H1 (cell line): ENCODE measurements around the gene SLC38A2. TPM values are rescaled to one million over a fixed set of nuclear protein-coding genes. Genes with fewer than 3 reads are reported as not detected.

ENCODE experiments used
- CBX5 ChIP-seq: fragments of 300-800, 300-1000 bp; sonication (generic); IDR thresholded peaks from 2 replicates; pipeline ENCODE4 v1.7.1; 2016; ENCODE audit warnings: antibody characterized with exemption, low read length, low read depth
- CBX8 ChIP-seq: fragments of 300-800, 300-1000 bp; sonication (generic); IDR thresholded peaks from 2 replicates; pipeline ENCODE4 v1.7.1; 2016; ENCODE audit warnings: low read depth, low read length, borderline replicate concordance
- CHD2 ChIP-seq: IDR thresholded peaks from 2 replicates; pipeline ENCODE4 v1.6.1; 2012; ENCODE audit warnings: low read length, improper control_type of control experiment
- GABPA ChIP-seq: IDR thresholded peaks from 2 replicates; pipeline ENCODE4 v1.6.1; 2011; ENCODE audit warnings: mild to moderate bottlenecking, low read length, moderate library complexity, borderline replicate concordance; ENCODE audit not compliant: insufficient read depth
- PHF8 ChIP-seq: fragments of 200-600 bp; sonication (generic); conservative IDR thresholded peaks from 2 replicates; pipeline ENCODE4 v1.7.1; 2012; ENCODE audit warnings: low read depth, mild to moderate bottlenecking, inconsistent platforms, low read length, moderate library complexity
- POLR2A ChIP-seq, 2 experiments: IDR thresholded peaks; 1 replicate in 1 of 2; 2 replicates in 1 of 2; pipeline ENCODE4 v1.6.1; 2011; ENCODE audit warnings: low read depth in 2 of 2, low read length in 2 of 2, mild to moderate bottlenecking in 2 of 2; ENCODE audit errors: control extremely low read depth in 1 of 2
- POU5F1 ChIP-seq: IDR thresholded peaks from 2 replicates; pipeline ENCODE4 v1.6.1; 2011; ENCODE audit warnings: low read depth, mild to moderate bottlenecking, low read length, moderate library complexity
- RNF2 ChIP-seq: fragments of 200-900, 300-1000 bp; sonication (generic); IDR thresholded peaks from 2 replicates; pipeline ENCODE4 v1.7.1; 2016; ENCODE audit warnings: borderline replicate concordance, low read depth, mild to moderate bottlenecking, antibody characterized with exemption, low read length; ENCODE audit not compliant: poor library complexity, severe bottlenecking; ENCODE audit errors: missing control alignments
- SIN3A ChIP-seq, 2 experiments: IDR thresholded peaks in 1 of 2; conservative IDR thresholded peaks in 1 of 2; 2 replicates each; pipeline ENCODE4 v1.6.1; 2011 to 2012; ENCODE audit warnings: low read length in 2 of 2, improper control_type of control experiment in 1 of 2, low read depth in 1 of 2, mild to moderate bottlenecking in 1 of 2
- polyA plus RNA-seq, 7 experiments: library from polyadenylated mRNA; depleted of rRNA in 3 of 7; stranded (reverse) in 5 of 7; unstranded in 2 of 7; fragments of >200 nt in 5 of 7; fragments of 200-250 nt in 2 of 7; gene quantifications; 1 replicate in 5 of 7; 2 replicates in 1 of 7; 4 replicates in 1 of 7; pipeline versions ENCODE4 v1.2.1 to v1.2.3, GENCODE V29; 2011 to 2013; ENCODE audit warnings: missing spikeins in 2 of 7, mixed read lengths in 2 of 7
- total RNA-seq: library from RNA; stranded (reverse); fragmentation: NEBNext Ultra II Directional; extraction: Animal tissue kit (Norgen Biotek cat#: 25700); gene quantifications from 2 replicates; pipeline ENCODE4 v1.2.1, GENCODE V29; 2021

Gene SLC38A2
- total and polyA plus RNA-seq, 2 of the 8 experiments (the other 6 are each of a cell fraction or from before 2014, with no cell fraction given), result 163 to 684 TPM

- no peak for TF ChIP-seq SIN3A (conservative IDR thresholded peaks at IDR 0.05 in 1 of 2, IDR thresholded peaks at IDR 0.05 in 1 of 2; ENCODE audit: low read depth in 1 of 2, low read length in 2 of 2)
- TF ChIP-seq GABPA, result no peak
- TF ChIP-seq CBX8, result no peak
- TF ChIP-seq CBX5, result no peak
- no peak for TF ChIP-seq POU5F1
- no peak for TF ChIP-seq RNF2
- no peak for TF ChIP-seq POLR2A (IDR thresholded peaks at IDR 0.05; ENCODE audit: control extremely low read depth in 1 of 2, low read depth in 2 of 2, low read length in 2 of 2)
- no peak for TF ChIP-seq PHF8
- no peak for TF ChIP-seq CHD2
These were observed 13.8 kb upstream of the SLC38A2 start (continued) for GRCh38 chr12:46386360-46386867.
